HepG2 (cell line): ENCODE data around the gene PLK2.

Experiments
- AFF4 ChIP-seq: sonication (generic); formaldehyde crosslinking; IDR thresholded peaks from 2 replicates; pipeline ENCODE4 v1.4.0; 2020; ENCODE audit warnings: missing genetic modification reagents
- CBX1 ChIP-seq: IDR thresholded peaks from one replicate; pipeline ENCODE4 v1.6.1; 2016; ENCODE audit warnings: antibody characterized with exemption, low read depth
- CTCF ChIP-seq: sonication (generic); formaldehyde crosslinking; IDR thresholded peaks from 2 replicates; pipeline ENCODE4 v1.5.0; 2020; ENCODE audit warnings: mild to moderate bottlenecking, missing genetic modification reagents, moderate library complexity
- FOXK2 ChIP-seq: fragments of 450-650 bp; IDR thresholded peaks from 2 replicates; pipeline ENCODE4 v1.6.1; 2016
- HNRNPH1 ChIP-seq: fragments of 200-400 bp; formaldehyde crosslinking; optimal IDR thresholded peaks from 2 replicates; pipeline ENCODE3; 2017; ENCODE audit warnings: mild to moderate bottlenecking, low read depth, low read length
- KLF16 ChIP-seq, 2 experiments: sonication (generic) in 1 of 2; formaldehyde crosslinking in 1 of 2; IDR thresholded peaks; 2 replicates each; pipeline versions ENCODE4 v1.6.1 to v1.8.0; 2016 to 2023; ENCODE audit warnings: missing genetic modification reagents in 2 of 2, missing compliant biosample characterization in 1 of 2
- REPIN1 ChIP-seq: sonication (generic); formaldehyde crosslinking; IDR thresholded peaks from 2 replicates; pipeline ENCODE4 v1.8.0; 2022; ENCODE audit warnings: missing genetic modification reagents, low read depth, mild to moderate bottlenecking, borderline replicate concordance
- ZBTB7B ChIP-seq: sonication (generic); formaldehyde crosslinking; IDR thresholded peaks from 2 replicates; pipeline ENCODE4 v1.4.0; 2020; ENCODE audit warnings: missing genetic modification reagents
- ZNF232 ChIP-seq: sonication (generic); formaldehyde crosslinking; IDR thresholded peaks from 2 replicates; pipeline ENCODE4 v1.4.0; 2020; ENCODE audit warnings: missing genetic modification reagents, borderline replicate concordance
- ZNF672 ChIP-seq: sonication (generic); formaldehyde crosslinking; IDR thresholded peaks from 2 replicates; pipeline ENCODE4 v1.8.1; 2022; ENCODE audit warnings: missing genetic modification reagents
- ZNF747 ChIP-seq: sonication (generic); formaldehyde crosslinking; IDR thresholded peaks from 2 replicates; pipeline ENCODE4 v1.8.1; 2023; ENCODE audit warnings: missing genetic modification reagents, mild to moderate bottlenecking, borderline replicate concordance
- ZNF766 ChIP-seq: sonication (generic); formaldehyde crosslinking; IDR thresholded peaks from 2 replicates; pipeline ENCODE4 v1.5.0; 2020; ENCODE audit warnings: missing genetic modification reagents, borderline replicate concordance
- ZNF772 ChIP-seq: sonication (generic); formaldehyde crosslinking; IDR thresholded peaks from 2 replicates; pipeline ENCODE4 v1.5.0; 2020; ENCODE audit warnings: mild to moderate bottlenecking, missing genetic modification reagents
- TF ChIP-seq, protein P1 (sequence below): sonication (generic); formaldehyde crosslinking; IDR thresholded peaks from 2 replicates; pipeline ENCODE4 v1.4.0; 2020; ENCODE audit warnings: low read depth, mild to moderate bottlenecking, missing genetic modification reagents

DNA sequence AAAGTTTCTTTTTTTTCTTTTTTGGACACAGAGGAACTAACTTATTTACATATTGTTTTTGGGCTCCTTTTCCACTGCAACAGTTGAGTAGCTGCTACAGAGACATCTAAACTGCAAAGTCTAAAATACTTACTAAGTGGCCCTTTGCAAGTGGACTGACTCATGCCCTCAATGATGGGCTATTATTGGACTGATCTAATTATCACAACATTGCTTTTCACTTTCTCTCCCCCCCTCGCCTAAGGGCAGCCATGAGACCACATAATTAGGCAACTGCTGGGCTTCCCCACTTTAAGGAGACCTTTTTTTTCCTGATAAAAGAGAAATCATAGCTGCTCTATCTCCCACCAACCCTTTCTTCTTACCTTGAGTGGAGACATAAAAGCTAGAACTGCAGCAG lies 47.0 kb downstream of the PLK2 start:
- no peak for TF ChIP-seq CTCF (CRISPR knock-in tag)
- no peak for TF ChIP-seq ZNF766 (CRISPR knock-in tag)
- no peak for TF ChIP-seq FOXK2
- TF ChIP-seq ZNF747 (CRISPR knock-in tag): no peak
- no peak for TF ChIP-seq AFF4
- no peak for TF ChIP-seq HNRNPH1
- no peak for TF ChIP-seq ZBTB7B (CRISPR knock-in tag)
- no peak for TF ChIP-seq REPIN1
- TF ChIP-seq KLF16 (CRISPR knock-in tag; IDR thresholded peaks at IDR 0.05): no peak
- TF ChIP-seq ZNF672 (CRISPR knock-in tag): no peak
- no peak for TF ChIP-seq ZNF772
- TF ChIP-seq, protein P1, sequence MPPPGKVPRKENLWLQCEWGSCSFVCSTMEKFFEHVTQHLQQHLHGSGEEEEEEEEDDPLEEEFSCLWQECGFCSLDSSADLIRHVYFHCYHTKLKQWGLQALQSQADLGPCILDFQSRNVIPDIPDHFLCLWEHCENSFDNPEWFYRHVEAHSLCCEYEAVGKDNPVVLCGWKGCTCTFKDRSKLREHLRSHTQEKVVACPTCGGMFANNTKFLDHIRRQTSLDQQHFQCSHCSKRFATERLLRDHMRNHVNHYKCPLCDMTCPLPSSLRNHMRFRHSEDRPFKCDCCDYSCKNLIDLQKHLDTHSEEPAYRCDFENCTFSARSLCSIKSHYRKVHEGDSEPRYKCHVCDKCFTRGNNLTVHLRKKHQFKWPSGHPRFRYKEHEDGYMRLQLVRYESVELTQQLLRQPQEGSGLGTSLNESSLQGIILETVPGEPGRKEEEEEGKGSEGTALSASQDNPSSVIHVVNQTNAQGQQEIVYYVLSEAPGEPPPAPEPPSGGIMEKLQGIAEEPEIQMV (CRISPR knock-in tag): no peak
- TF ChIP-seq CBX1: no peak
- TF ChIP-seq ZNF232: no peak
